GM12878 (cell line): Measurements from ENCODE around the gene ATP5PD. TPM values are rescaled to one million over a fixed set of nuclear protein-coding genes. Genes with fewer than 3 reads are reported as not detected.

Experiments used
- ATF7 ChIP-seq: fragments of 450-650 bp; IDR thresholded peaks from 2 replicates; pipeline ENCODE4 v1.6.1; 2016; ENCODE audit warnings: low read depth, mild to moderate bottlenecking
- BHLHE40 ChIP-seq, 2 experiments: fragments of 450-650 bp in 1 of 2; IDR thresholded peaks; 2 replicates each; pipeline ENCODE4 v1.6.1; 2011 to 2017; ENCODE audit warnings: low read depth in 2 of 2, borderline replicate concordance in 1 of 2, improper control_type of control experiment in 1 of 2, low read length in 1 of 2, mild to moderate bottlenecking in 1 of 2
- CREB1 ChIP-seq: IDR thresholded peaks from 2 replicates; pipeline ENCODE4 v1.6.1; 2012; ENCODE audit warnings: low read depth, mild to moderate bottlenecking, inconsistent platforms
- EED ChIP-seq: sonication (generic); IDR thresholded peaks from 2 replicates; pipeline ENCODE4 v1.6.1; 2016; ENCODE audit warnings: antibody characterized with exemption, low read depth
- EP300 ChIP-seq, 2 experiments: fragments of 150-350 bp in 1 of 2; IDR thresholded peaks; 2 replicates each; pipeline ENCODE4 v1.6.1; 2011 to 2012; ENCODE audit warnings: low read depth in 2 of 2, low read length in 2 of 2, borderline replicate concordance in 1 of 2, improper control_type of control experiment in 1 of 2, inconsistent platforms in 1 of 2; ENCODE audit not compliant: control insufficient read depth in 1 of 2
- IKZF1 ChIP-seq: fragments of 450-650 bp; conservative IDR thresholded peaks from 2 replicates; pipeline ENCODE4 v1.6.1; 2017; ENCODE audit warnings: antibody characterized with exemption, mild to moderate bottlenecking
- IKZF2 ChIP-seq, 2 experiments: fragments of 450-650 bp; IDR thresholded peaks; 2 replicates each; pipeline ENCODE4 v1.6.1; 2017; ENCODE audit warnings: mild to moderate bottlenecking in 2 of 2, moderate library complexity in 2 of 2
- JUNB ChIP-seq: IDR thresholded peaks from 2 replicates; pipeline ENCODE4 v1.6.1; 2016; ENCODE audit warnings: antibody characterized with exemption, mild to moderate bottlenecking
- LARP7 ChIP-seq: fragments of 450-650 bp; IDR thresholded peaks from 2 replicates; pipeline ENCODE4 v1.6.1; 2017; ENCODE audit warnings: mild to moderate bottlenecking
- MTA3 ChIP-seq: IDR thresholded peaks from 2 replicates; pipeline ENCODE4 v1.6.1; 2012; ENCODE audit warnings: low read length, inconsistent platforms, borderline replicate concordance
- MXI1 ChIP-seq: fragments of 150-350 bp; IDR thresholded peaks from 2 replicates; pipeline ENCODE4 v1.6.1; 2011; ENCODE audit warnings: low read depth, mild to moderate bottlenecking, inconsistent platforms, low read length, improper control_type of control experiment
- PAX5 ChIP-seq: IDR thresholded peaks from 2 replicates; pipeline ENCODE4 v1.6.1; 2011; ENCODE audit warnings: low read depth, low read length, borderline replicate concordance
- RCOR1 ChIP-seq: conservative IDR thresholded peaks from 2 replicates; pipeline ENCODE4 v1.6.1; 2012; ENCODE audit warnings: low read depth, low read length, improper control_type of control experiment
- SMARCA5 ChIP-seq: fragments of 450-650 bp; IDR thresholded peaks from 2 replicates; pipeline ENCODE4 v1.6.1; 2017; ENCODE audit warnings: mild to moderate bottlenecking
- SREBF1 ChIP-seq: IDR thresholded peaks from 2 replicates; pipeline ENCODE4 v1.6.1; 2012; ENCODE audit warnings: mild to moderate bottlenecking, low read length
- YY1 ChIP-seq: IDR thresholded peaks from 2 replicates; pipeline ENCODE4 v1.6.1; 2011; ENCODE audit warnings: low read depth, mild to moderate bottlenecking, low read length
- polyA plus RNA-seq, 11 experiments: library from polyadenylated mRNA; depleted of rRNA in 4 of 11; unstranded in 6 of 11; stranded (reverse) in 5 of 11; fragments of >200 nt; fragmentation: Nextera tagmentation in 4 of 11; fragmentation: Illumina TruSeq in 1 of 11; extraction: Ambion mirVana in 4 of 11; extraction: Trizol in 1 of 11; gene quantifications; 1 replicate in 1 of 11; 2 replicates in 10 of 11; pipeline versions ENCODE4 v1.2.1 to v1.2.3, GENCODE V29; 2011 to 2016; ENCODE audit warnings: inconsistent platforms in 2 of 11, missing spikeins in 2 of 11, low read depth in 1 of 11
- total RNA-seq, 4 experiments: library from RNA; depleted of rRNA in 3 of 4; stranded (reverse); fragments of >200 nt in 3 of 4; fragmentation: Illumina TruSeq in 1 of 4; extraction: Trizol in 1 of 4; gene quantifications; 2 replicates each; pipeline versions ENCODE4 v1.2.1 to v1.2.3, GENCODE V29; 2013 to 2021
- TF ChIP-seq, protein P1 (sequence below): fragments of 150-350 bp; IDR thresholded peaks from 2 replicates; pipeline ENCODE4 v1.6.1; 2016; ENCODE audit warnings: low read depth, low read length
- TF ChIP-seq, protein P2 (sequence below): IDR thresholded peaks from 2 replicates; pipeline ENCODE4 v1.6.1; 2011; ENCODE audit warnings: borderline replicate concordance, low read depth, mild to moderate bottlenecking, moderate library complexity, mixed read lengths, low read length; ENCODE audit not compliant: insufficient read depth; ENCODE audit errors: extremely low read length
- TF ChIP-seq, protein P3 (sequence below): IDR thresholded peaks from 2 replicates; pipeline ENCODE4 v1.6.1; 2011; ENCODE audit warnings: low read depth, low read length, improper control_type of control experiment, borderline replicate concordance
- TF ChIP-seq, protein P4 (sequence below): fragments of 450-650 bp; IDR thresholded peaks from 2 replicates; pipeline ENCODE4 v1.6.1; 2016; ENCODE audit warnings: mild to moderate bottlenecking, moderate library complexity, borderline replicate concordance

Gene ATP5PD
- total and polyA plus RNA-seq, 10 of the 15 experiments (the other 5 are each of a cell fraction or from before 2014, with no cell fraction given): 172 to 772 (median 321) TPM

DNA sequence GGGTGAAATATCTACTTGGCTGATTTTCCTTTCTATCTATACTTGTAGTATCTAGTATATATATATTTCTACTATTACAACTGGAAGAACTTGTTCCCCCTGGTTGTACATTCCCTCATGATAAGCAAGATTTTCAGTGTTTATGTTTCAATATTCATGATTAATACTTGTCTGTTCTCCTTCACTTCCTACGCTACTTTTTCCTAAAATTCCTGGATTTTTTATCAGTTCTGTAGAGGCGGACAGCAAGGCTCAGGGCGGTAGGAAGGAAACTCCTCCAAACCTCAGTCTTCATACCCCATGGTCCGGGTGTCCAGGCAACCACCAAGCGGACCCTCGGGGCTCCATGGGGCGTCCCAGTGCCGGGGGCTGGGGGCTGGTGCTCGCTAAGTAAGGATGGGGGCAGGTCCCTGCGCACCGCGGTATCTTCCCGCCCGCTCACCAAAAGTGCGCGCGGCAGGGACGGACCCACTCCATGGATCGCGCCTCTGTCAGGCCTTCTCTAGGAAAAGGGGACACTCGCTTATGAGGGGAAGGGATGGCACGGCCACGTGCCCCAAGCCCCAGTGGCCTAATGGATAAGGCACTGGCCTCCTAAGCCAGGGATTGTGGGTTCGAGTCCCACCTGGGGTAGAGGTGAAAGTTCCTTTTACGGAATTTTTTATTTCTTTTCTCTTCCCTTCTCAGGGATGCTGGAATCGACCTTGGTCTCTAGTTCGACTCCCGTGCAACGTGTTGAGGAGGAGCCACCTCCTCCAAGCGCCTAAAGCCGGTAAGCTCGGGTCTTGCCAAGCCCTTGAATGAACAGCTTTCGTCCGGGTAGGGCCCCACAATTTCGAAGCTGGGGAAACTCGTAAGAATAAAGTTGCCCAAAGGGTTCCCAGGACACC is 13.2 kb downstream of the ATP5PD start (continued):
- no peak for TF ChIP-seq MTA3
- peak; percentile 63; the same call in 1 of the 2 replicates for TF ChIP-seq LARP7
- peak; percentile 71 to 81; a peak in 3 of 4 replicates for TF ChIP-seq IKZF2 (IDR thresholded peaks at IDR 0.05)
- TF ChIP-seq ATF7: peak; percentile 23; the same call in 1 of the 2 replicates
- TF ChIP-seq, protein P1, sequence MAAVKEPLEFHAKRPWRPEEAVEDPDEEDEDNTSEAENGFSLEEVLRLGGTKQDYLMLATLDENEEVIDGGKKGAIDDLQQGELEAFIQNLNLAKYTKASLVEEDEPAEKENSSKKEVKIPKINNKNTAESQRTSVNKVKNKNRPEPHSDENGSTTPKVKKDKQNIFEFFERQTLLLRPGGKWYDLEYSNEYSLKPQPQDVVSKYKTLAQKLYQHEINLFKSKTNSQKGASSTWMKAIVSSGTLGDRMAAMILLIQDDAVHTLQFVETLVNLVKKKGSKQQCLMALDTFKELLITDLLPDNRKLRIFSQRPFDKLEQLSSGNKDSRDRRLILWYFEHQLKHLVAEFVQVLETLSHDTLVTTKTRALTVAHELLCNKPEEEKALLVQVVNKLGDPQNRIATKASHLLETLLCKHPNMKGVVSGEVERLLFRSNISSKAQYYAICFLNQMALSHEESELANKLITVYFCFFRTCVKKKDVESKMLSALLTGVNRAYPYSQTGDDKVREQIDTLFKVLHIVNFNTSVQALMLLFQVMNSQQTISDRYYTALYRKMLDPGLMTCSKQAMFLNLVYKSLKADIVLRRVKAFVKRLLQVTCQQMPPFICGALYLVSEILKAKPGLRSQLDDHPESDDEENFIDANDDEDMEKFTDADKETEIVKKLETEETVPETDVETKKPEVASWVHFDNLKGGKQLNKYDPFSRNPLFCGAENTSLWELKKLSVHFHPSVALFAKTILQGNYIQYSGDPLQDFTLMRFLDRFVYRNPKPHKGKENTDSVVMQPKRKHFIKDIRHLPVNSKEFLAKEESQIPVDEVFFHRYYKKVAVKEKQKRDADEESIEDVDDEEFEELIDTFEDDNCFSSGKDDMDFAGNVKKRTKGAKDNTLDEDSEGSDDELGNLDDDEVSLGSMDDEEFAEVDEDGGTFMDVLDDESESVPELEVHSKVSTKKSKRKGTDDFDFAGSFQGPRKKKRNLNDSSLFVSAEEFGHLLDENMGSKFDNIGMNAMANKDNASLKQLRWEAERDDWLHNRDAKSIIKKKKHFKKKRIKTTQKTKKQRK: no peak
- TF ChIP-seq EP300 (IDR thresholded peaks at IDR 0.05; ENCODE audit: borderline replicate concordance in 1 of 2, control insufficient read depth in 1 of 2, low read depth in 2 of 2, low read length in 2 of 2): no peak; a peak in 1 of 4 replicates
- TF ChIP-seq CREB1: peak; percentile 70; the same call in 1 of the 2 replicates
- peak; percentile 99 for TF ChIP-seq SMARCA5
- peak; percentile 67; the same call in 1 of the 2 replicates for TF ChIP-seq EED
- peak; percentile 82 to 92 for TF ChIP-seq BHLHE40 (IDR thresholded peaks at IDR 0.05; ENCODE audit: borderline replicate concordance in 1 of 2, low read depth in 2 of 2, low read length in 1 of 2)
- TF ChIP-seq JUNB: 0 out of 2 replicates have a peak, but pooled peaks have one; percentile 8
- 0 out of 2 replicates have a peak, but pooled peaks have one; percentile 23 for TF ChIP-seq RCOR1
- peak; percentile 59; the same call in 1 of the 2 replicates for TF ChIP-seq MXI1
- TF ChIP-seq, protein P2, sequence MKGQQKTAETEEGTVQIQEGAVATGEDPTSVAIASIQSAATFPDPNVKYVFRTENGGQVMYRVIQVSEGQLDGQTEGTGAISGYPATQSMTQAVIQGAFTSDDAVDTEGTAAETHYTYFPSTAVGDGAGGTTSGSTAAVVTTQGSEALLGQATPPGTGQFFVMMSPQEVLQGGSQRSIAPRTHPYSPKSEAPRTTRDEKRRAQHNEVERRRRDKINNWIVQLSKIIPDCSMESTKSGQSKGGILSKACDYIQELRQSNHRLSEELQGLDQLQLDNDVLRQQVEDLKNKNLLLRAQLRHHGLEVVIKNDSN: peak; percentile 67
- TF ChIP-seq, protein P3, sequence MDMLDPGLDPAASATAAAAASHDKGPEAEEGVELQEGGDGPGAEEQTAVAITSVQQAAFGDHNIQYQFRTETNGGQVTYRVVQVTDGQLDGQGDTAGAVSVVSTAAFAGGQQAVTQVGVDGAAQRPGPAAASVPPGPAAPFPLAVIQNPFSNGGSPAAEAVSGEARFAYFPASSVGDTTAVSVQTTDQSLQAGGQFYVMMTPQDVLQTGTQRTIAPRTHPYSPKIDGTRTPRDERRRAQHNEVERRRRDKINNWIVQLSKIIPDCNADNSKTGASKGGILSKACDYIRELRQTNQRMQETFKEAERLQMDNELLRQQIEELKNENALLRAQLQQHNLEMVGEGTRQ: peak; percentile 59; the same call in 1 of the 2 replicates
- TF ChIP-seq SREBF1: no peak
- 0 out of 2 replicates have a peak, but pooled peaks have one; percentile 16 for TF ChIP-seq PAX5
- peak; percentile 76 for TF ChIP-seq YY1
- peak; percentile 85 for TF ChIP-seq IKZF1
- TF ChIP-seq, protein P4, sequence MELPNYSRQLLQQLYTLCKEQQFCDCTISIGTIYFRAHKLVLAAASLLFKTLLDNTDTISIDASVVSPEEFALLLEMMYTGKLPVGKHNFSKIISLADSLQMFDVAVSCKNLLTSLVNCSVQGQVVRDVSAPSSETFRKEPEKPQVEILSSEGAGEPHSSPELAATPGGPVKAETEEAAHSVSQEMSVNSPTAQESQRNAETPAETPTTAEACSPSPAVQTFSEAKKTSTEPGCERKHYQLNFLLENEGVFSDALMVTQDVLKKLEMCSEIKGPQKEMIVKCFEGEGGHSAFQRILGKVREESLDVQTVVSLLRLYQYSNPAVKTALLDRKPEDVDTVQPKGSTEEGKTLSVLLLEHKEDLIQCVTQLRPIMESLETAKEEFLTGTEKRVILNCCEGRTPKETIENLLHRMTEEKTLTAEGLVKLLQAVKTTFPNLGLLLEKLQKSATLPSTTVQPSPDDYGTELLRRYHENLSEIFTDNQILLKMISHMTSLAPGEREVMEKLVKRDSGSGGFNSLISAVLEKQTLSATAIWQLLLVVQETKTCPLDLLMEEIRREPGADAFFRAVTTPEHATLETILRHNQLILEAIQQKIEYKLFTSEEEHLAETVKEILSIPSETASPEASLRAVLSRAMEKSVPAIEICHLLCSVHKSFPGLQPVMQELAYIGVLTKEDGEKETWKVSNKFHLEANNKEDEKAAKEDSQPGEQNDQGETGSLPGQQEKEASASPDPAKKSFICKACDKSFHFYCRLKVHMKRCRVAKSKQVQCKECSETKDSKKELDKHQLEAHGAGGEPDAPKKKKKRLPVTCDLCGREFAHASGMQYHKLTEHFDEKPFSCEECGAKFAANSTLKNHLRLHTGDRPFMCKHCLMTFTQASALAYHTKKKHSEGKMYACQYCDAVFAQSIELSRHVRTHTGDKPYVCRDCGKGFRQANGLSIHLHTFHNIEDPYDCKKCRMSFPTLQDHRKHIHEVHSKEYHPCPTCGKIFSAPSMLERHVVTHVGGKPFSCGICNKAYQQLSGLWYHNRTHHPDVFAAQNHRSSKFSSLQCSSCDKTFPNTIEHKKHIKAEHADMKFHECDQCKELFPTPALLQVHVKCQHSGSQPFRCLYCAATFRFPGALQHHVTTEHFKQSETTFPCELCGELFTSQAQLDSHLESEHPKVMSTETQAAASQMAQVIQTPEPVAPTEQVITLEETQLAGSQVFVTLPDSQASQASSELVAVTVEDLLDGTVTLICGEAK: peak; percentile 81
